ENCODE data around the gene CHD8. TPM values are rescaled to one million over a fixed set of nuclear protein-coding genes. Genes with fewer than 3 reads are reported as not detected.

The CHD8 gene
- total and polyA plus RNA-seq, 2 of the 13 experiments (the other 11 are each of a cell fraction or from before 2014, with no cell fraction given), result 35.1 to 79.6 TPM

GRCh38 chr14:21455912-21456667 is at the start of gene CHD8 (continued):
- TF ChIP-seq ATF2 (CRISPR knock-in tag; IDR thresholded peaks at IDR 0.05) (peak; percentile 79; the same call in 1 of the 2 replicates), ZNF790 (CRISPR knock-in tag; IDR thresholded peaks at IDR 0.05; ENCODE audit: borderline replicate concordance) (no peak), MBD4 (IDR thresholded peaks at IDR 0.05; ENCODE audit: borderline replicate concordance, low read length) (no peak), ZNF124 (CRISPR knock-in tag; IDR thresholded peaks at IDR 0.05) (0 out of 2 replicates have a peak, but pooled peaks have one; percentile 68), FLYWCH1 (CRISPR knock-in tag; IDR thresholded peaks at IDR 0.05) (no peak), ZNF841 (CRISPR knock-in tag; IDR thresholded peaks at IDR 0.05; ENCODE audit: borderline replicate concordance) (no peak), BRD4 (CRISPR knock-in tag; IDR thresholded peaks at IDR 0.05) (0 out of 2 replicates have a peak, but pooled peaks have one; percentile 88), ZBTB8A (CRISPR knock-in tag; IDR thresholded peaks at IDR 0.05; ENCODE audit: borderline replicate concordance, low read depth) (no peak), SCMH1 (CRISPR knock-in tag; IDR thresholded peaks at IDR 0.05; ENCODE audit: borderline replicate concordance) (no peak), MAFK (conservative IDR thresholded peaks at IDR 0.05 in 1 of 2, IDR thresholded peaks at IDR 0.05 in 1 of 2; ENCODE audit: low read length in 2 of 2) (no peak), THAP8 (CRISPR knock-in tag; IDR thresholded peaks at IDR 0.05; ENCODE audit: borderline replicate concordance) (no peak), SP1 (IDR thresholded peaks at IDR 0.05) (no peak), SP1 (CRISPR knock-in tag; IDR thresholded peaks at IDR 0.05) (peak; percentile 98), SIX1 (CRISPR knock-in tag; IDR thresholded peaks at IDR 0.05; ENCODE audit: borderline replicate concordance) (peak; percentile 76), ZEB1 (IDR thresholded peaks at IDR 0.05; ENCODE audit: insufficient replicate concordance, low read depth) (peak; percentile 81), ZBTB39 (CRISPR knock-in tag; IDR thresholded peaks at IDR 0.05) (0 out of 2 replicates have a peak, but pooled peaks have one; percentile 32), AKNA (CRISPR knock-in tag; IDR thresholded peaks at IDR 0.05; ENCODE audit: borderline replicate concordance) (no peak), ZSCAN25 (CRISPR knock-in tag; IDR thresholded peaks at IDR 0.05) (no peak; the same call in none of the 2 replicates), SKI (IDR thresholded peaks at IDR 0.05; ENCODE audit: partially characterized antibody) (peak; percentile 60), NCOA1 (CRISPR knock-in tag; IDR thresholded peaks at IDR 0.05) (0 out of 2 replicates have a peak, but pooled peaks have one; percentile 66), HNRNPK (IDR thresholded peaks at IDR 0.05; ENCODE audit: low read depth, low read length, poor library complexity, severe bottlenecking) (no peak)
